GM18867 (cell line): ENCODE data around the gene SNX27.
"Not testable (repeated sequence)": the region's sequence is repeated elsewhere in the genome, so short reads cannot be mapped to it uniquely, and the experiment has no call there.

Source experiments
- ATAC-seq: cut with Tn5 transposase; IDR thresholded peaks from one replicate; pipeline ENCODE4 v1.9.1; 2021; ENCODE audit warnings: mild to moderate bottlenecking, moderate library complexity; ENCODE audit not compliant: unreplicated experiment

SNX27 gene

DNA sequence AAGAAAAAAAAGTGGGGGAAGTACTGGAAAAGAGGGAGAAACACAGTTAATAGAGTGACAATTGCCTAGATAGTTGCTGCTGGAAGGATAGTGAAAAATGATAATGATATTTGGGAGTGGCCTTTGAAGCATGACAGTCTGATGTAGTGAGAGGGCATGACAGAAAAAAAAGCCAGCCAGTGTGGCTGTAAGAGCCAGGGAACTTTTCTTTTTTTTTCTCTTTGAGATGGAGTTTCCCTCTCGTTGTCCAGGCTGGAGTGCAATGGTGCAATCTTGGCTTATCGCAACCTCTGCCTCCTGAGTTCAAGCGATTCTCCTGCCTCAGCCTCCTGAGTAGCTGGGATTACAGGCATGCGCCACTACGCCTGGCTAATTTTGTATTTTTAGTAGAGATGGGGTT, 9.3 kb upstream of the SNX27 start:
- ATAC-seq: not testable (repeated sequence)

DNA sequence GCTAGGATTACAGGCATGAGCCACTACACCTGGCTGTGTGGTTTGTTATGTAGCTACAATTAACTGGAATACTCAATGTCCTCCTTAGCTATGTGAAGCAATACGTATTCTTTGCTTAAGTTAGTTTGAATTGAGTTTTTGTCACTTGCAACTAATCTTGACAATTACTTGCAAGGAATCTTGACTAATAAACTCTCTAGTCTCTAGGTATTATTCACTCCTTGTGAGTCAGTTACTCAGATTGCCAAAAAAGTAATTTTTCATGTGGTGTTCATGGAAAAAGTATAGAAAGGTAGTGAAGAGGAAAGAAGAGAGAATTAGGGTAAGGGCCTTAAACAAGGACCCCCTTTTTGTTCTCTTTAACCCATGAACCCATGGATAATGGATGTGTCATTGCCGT, 7.6 kb upstream of the SNX27 start:
- ATAC-seq: no peak

DNA sequence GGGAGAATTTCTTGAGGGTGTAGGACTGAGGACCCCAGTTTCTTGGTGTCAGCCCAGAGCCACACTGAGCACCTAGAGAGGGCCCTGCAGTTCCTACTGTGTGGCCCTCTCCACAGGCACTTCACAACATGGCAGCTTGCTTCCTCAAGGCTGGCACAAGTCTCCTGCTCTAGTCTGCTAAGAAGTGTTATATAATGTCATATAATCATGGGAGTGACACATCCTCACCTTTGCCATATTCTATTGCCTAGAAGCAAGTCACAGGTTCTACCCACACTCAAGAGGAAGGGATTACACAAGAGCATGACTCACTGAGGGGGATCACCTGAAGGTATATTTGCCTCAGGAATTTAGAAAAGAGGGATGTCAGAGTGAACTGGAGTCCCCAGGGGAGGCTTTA, 5.5 kb upstream of the SNX27 start:
- ATAC-seq: no peak

DNA sequence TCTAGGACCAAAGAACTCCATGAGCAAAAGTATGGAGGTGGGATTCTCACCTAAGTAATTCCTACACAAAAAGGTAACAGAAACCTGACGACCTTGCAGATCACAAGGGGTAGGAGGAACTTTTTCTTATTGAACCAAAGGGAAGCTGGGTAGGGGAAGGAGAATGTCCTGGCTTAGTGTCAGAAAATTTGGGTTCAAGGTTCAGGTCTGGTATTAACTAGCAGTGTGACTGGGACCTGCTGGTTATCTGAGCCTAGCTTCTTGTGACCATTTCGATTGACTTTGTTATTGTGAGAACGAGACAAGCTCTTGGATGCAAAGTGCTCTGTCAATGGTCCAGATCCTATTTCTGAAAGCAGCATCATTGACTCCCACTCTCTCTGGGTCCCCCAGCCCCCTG, 5.0 kb upstream of the SNX27 start:
- no peak for ATAC-seq

DNA sequence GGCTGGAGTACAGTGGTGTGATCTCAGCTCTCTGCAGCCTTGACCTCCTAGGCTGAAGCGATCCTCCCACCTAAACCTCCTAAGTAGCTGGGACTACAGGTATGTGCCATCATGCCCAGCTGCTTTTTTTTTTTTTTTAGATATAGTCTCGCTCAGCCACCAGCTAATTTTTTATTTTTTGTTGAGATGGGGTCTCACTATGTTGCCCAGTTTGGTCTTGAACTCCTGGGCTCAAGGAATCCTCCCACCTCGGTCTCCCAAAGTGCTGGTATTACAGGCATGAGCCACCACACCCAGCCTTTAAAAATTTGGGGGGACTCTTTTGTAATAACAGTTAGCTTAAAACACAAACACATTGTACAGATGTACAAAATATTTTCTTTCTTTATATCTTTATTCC, 1.7 kb upstream of the SNX27 start:
- ATAC-seq: no peak

DNA sequence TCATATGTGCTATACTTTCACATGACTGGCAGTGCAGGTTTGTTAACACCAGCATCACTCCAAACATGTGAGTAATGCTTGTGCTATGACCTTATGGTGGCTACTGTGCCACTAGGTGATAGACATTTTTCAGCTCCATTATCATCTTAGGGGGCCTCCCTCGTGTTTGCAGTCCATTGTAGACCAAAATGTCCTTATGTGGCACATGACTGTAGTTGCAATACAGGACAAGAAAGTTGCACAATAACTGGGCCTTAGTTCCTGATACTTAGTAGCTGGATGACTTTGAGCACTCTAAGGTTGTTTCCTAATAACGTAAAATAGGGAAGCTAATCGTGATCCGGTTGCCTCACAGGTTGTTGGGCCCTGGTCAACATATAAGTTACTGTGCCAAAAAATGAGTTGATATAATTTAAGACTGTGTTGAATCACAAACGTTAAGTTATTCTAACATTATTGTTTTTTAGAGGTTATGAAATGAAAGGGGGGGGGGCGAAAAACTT, 511 bp upstream of the SNX27 start:
- no peak for ATAC-seq

DNA sequence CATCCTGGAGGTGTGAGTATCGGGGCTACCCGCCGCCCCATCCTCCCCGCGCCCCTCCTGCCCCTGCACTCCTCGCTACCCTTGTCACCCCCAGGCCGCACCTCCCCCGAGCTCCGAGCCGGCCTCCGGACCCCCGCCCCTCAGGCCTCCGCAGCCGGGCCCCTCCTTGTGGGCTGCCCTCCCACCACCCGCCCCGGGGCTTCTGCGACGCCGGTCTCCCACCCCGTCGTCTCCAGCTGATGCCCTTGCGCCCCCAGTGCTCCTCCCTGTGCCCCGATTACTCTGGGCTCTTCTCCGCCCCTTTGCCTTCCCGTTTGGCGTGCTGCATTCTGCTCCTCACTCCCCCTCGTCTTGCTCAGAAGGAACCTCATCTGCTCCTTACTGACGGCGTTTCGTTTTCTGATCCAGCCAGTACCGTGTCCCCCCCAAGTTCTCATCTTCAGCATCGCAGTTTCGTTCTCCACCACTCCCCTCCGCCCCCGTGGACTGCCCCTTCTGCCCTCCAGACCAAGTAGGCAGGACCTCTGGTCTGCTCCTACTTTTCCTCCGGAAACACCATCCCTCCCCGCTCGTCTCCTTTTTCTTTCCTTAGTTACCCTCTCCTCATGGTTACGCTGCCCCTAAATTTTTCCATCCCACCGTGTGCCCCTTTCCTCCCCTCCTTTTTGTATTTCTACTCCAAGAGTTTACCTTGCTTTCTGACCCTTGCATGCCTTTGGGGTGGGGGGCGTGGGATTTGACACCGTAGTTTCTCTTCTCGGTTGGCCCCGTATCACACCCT, 841 bp downstream of the SNX27 start:
- ATAC-seq: peak; percentile 24

DNA sequence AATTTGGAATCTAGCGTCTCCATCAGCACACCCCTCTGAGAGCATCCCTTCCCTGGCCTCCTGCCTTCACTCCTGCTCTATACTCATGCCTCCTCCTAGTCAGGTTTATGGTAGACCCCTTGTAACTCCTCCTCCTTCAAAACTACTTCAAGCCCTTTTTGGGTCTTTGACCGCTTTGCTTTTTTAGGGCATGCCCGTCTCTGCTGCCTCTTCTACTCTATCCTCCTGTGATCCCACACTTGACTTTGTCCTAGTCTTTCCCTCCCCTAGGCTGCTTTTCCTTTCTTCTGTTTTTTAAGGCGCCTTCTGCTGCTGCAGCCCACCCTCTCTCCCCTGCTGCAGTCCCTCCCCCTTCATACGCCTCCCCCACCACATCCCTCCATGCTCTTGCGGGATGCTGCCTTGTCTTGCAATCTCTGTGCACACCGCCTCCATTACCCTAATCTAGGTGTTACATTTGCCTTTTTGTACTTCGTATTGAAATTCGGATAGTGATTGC, 1.5 kb downstream of the SNX27 start:
- ATAC-seq: no peak

DNA sequence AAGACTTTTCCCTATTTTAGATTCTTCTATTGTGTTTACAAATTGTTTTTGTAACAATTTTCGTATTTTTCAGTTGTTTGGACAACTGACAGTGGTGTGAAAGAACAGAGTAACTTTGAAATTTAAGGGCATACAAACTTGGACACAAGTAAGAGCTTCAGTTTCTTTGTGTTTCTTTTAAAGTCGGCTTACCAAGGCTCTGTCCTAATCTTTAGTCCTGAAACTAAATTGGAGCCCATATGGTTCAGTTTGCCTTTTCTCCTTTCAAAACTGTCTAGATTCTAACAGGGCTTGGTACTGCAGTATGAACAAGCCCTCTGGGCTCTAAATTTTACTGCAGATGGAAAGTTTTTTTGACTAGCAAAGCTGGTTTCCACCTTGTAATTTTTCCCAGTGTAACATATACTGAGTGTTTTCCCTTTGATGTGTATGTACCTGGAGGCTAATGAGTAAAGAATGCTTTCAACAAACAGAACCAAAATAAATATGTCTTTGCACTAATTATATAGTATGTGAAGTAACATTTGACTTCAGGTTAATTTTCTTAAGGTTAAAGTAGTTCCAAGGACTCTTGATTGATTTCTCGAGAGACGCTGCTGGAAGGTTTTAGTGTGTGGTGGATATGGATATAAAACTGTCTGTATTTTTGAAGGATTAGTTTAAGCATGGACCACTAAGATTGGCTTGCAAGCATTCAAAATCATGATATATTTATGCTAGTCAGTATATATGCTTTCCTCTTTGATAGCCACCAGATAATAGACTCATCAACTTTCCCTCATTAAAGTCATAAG, 4.1 kb downstream of the SNX27 start:
- no peak for ATAC-seq

DNA sequence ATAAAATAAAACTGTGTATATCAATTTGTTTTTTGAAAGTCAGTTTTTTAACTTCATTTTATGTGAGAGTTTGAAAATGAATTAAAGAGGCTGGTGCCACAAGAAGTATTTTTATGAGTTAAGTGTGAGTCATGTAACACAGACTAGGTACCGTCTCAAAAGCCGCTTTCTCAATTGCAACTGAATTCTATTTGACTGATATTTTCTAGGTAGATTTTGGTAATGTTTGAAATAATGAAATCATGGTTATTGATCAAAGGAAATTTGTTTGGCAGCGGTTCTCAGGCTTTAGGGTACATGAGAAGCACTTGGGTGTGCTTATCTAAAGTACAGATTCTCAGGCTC, 4.6 kb downstream of the SNX27 start:
- no peak for ATAC-seq

DNA sequence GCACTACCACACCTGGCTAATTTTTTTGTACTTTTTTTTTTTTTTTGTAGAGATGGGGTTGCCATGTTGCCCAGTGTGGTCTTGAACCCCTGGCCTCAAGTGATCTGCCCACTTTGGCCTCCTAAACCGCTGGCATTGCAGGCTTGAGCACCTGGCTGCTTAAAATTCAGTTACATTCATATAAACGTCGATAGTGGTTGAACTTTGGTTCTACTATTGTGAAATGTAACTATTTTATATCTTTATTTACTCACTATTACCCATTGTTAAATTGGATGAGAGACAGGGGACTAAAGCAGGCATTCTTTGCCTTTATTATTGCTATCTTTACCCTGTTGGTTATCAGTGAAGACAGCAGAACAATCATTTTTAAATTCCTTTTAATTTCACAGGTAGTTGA, 6.2 kb downstream of the SNX27 start:
- ATAC-seq: no peak

DNA sequence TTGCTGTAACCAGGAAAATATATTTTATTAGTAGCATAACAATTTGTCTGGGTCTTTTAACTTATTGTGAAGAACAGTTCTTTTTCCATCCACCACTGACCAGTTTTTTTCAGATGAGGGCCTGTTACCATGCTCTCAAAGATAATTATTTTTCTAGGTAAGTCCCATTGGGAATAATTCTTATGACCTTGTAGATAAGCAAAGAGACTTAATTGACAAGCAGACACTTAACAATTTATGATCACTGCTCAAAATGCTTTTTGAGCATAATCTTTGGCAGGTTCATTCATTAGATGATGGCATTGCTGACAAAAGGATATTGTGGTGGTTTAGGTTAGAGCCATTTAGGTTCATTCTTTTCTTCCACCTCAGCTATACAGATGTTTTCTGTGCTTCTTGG, 6.6 kb downstream of the SNX27 start:
- no peak for ATAC-seq

DNA sequence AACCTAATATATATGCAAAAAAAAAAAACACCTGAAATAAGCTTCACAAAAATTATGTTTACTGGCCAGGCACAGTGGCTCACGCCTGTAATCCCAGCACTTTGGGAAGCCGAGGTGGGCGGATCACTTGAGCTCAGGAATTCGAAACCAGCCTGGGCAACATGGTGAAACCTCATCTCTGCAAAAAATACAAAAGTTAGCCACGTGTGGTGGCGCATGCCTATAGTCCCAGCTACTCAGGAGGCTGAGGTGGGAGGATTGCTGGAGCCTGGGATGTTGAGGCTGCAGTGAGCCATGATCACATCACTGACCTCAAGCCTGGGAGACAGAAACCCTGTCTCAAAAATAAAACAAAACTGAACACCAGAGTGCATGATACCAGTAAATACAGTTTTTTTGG, 7.1 kb downstream of the SNX27 start:
- not testable (repeated sequence) for ATAC-seq

DNA sequence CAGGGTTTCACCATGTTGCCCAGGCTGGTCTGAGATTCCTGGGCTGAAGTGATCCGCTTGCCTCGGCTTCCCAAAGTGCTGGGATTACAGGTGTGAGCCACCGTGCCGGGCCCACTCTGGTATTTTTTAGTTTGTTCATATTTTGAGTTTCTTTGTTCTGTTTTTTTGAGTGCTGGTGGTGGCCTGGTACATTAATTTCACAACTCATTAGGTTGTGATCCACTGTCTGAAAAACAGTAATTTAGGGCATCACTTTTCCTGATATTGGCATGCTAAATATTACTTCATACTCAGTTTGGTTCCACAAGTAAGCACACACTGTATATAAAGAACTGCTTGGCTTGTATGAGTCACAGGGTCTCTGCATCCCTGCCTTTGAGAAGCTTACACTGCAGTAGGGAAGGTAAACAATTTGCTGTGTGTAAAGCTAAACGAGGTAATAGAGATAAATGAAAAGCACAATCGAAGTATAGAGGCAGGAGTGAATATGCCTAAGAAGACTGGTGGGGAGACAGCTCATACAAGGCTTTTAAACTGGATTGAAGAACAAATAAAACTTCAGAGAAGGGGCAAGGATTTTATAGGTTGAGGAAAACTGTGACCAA, 7.7 kb downstream of the SNX27 start:
- ATAC-seq: no peak

DNA sequence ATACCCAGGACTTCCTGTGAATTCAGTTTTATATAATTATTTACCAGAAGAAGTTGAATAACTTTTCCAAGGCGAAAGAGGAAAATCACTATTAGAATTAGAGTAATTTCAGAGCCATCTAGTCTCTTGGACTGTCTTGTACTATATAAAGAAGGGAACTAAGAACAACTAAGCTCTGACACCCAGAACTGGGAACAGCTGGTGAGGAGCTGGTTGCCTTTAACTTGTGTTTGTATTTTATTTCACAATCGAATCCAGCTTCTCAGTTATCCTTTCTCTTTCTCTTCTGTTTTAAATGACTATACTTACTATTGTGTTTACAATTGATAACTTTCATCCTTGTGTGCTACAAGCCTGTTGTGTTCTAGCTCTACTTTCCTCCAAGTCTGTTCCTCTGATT, 8.4 kb downstream of the SNX27 start:
- ATAC-seq: no peak

DNA sequence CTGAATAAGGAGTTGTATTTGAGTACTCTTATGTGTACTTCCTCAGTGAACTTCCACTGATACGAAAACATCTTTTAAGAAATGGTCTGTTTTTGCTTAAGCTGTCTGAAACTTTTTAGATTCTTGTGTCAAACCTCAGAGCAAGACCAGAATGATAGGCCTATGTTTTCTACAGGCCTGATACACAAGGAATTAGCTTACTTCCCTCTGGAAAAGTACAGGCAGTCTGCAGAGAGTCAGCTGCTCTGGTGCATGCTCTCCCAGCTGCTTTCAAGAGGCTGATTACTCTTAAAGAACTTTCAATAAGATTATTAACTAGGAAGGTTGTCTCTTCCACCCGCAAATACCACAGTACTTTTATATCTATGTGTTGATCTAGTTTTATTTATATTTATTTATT, 9.5 kb downstream of the SNX27 start:
- no peak for ATAC-seq

DNA sequence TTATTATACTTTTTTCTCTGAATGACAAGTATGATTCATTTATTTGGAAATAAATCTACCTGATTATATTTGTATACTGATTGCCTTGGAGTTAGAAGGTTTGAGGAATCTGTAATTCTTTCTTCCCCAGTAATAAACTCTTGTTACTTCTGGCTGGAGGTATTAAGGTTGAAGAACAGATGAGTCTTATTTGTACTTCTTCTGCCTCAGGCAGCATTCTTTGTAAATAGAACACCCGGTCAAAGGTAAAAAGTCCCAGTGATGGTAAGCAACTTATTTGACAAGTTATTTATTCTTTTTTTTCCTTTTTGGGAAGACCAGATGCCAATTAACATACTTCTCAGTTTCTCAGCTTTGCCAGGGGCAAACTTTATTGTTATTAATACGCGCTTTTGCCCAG, 12.9 kb downstream of the SNX27 start:
- ATAC-seq: no peak

DNA sequence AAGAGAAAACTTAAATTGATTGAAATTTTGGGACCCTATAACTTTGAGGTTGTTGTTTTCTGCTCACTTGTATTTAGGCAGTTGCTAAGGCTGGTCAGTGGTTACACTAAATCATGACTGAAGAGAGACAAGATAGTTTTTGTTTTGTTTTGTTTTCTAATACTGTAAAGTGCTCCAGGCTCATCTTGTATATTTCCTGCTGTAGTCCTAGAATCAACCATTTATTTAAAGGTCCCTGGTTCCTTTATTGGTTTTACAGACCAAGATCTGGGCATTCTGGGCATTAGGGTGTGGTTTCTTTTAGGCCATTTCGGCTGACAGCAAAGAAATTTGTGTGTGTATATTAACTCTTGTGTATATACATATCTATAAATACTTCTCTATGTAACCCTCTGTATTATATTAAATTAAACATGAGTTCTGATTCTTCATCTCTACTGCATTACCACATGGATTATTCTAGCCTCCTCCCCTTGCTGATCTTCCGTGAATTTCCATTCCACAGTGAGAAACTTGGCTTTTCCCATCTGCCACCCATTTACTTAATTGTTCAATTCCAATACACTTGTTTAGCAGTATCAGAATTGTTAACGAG, 15.0 kb downstream of the SNX27 start:
- ATAC-seq: no peak

DNA sequence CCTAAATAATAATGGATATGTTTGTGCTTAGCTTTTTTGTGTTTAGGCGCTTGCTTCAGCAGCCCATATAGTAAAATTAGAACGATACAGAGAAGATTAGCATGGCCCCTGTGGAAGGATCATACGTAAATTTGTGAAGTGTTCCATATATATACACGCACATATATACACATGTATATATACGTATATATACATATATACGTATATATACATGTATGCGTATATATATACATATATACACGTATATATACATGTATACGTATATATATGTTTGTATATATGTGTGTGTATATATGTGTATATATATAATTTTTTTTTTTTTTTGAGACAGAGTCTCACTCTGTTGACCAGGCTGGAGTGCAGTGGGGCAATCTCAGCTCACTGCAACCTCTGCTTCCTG, 17.4 kb downstream of the SNX27 start:
- ATAC-seq: no peak

DNA sequence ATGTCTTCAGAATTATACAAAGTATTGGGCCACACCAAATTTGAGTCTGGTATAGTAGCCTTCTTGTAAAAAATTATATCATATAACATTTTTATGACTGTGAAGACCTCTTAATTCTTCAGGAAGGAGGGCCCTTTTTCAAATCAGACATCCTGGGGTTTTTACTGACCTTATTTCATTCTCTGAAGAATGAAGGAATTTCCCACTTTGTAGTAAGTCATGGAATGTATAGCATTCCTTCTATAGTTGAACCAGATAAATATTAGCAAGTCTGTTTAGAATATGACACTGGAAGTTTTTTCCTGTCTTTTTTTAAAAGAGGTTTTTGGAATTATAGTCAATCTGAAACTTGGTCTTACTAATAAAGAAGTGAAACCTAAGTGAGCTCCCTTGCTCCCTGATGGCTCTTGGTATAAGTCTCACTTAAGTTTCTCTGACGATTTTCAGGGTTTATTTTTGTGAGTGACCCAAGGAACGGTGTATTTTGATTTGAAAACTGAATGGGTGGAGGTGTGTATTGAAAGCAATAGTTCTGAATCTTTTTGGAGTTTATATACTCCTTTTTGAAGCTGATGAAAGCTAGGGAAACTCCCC, 23.7 kb downstream of the SNX27 start:
- no peak for ATAC-seq
